BE2C (cell line): ENCODE results near the gene RBMS2.
"Not testable (repeated sequence)": the region's sequence is repeated elsewhere in the genome, so short reads cannot be mapped to it uniquely, and the experiment has no call there.

Experiments used
- DNase-seq: peaks from one replicate; pipeline ENCODE4 v3.0.0-alpha.2; 2020
- H3K27me3 ChIP-seq: fragments of 250-450 bp; sonication (Bioruptor Pico); 2 replicates; pipeline ENCODE4 v1.5.1; 2020; ENCODE audit warnings: mild to moderate bottlenecking
- H3K36me3 ChIP-seq: fragments of 250-450 bp; sonication (Bioruptor Pico); 2 replicates; pipeline ENCODE4 v1.5.1; 2020; ENCODE audit warnings: mild to moderate bottlenecking
- H3K4me1 ChIP-seq: fragments of 250-450 bp; sonication (Bioruptor Pico); 2 replicates; pipeline ENCODE4 v1.5.1; 2020
- H3K4me3 ChIP-seq: 2 replicates; pipeline ENCODE4 v1.5.1; 2011; ENCODE audit warnings: low read depth, low read length
- H3K9me3 ChIP-seq: fragments of 250-450 bp; sonication (Bioruptor Pico); 2 replicates; pipeline ENCODE4 v1.5.1; 2020
- TF ChIP-seq, protein P1 (sequence below): IDR thresholded peaks from 2 replicates; pipeline ENCODE4 v1.5.1; 2012; ENCODE audit warnings: mild to moderate bottlenecking, low read depth, low read length

Gene RBMS2

DNA sequence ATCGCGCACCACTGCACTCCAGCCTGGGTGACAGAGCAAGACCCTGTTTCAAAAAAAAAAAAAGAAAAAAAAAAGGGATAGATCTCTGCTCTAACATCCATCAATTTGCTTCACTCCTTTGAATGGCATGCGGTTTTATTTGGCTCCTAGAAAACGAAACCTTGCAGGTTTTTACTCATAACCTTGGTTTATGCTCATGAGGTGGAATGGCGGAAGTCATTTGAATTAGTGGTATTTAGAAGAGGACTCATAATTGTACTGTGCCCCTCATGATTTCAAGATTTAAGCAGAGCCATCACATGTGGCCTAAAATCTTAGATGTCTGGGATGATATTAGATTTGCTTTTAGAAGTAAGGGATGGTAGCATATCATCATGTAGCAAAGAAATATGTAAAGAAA, 29.4 kb downstream of the RBMS2 start:
- TF ChIP-seq, protein P1, sequence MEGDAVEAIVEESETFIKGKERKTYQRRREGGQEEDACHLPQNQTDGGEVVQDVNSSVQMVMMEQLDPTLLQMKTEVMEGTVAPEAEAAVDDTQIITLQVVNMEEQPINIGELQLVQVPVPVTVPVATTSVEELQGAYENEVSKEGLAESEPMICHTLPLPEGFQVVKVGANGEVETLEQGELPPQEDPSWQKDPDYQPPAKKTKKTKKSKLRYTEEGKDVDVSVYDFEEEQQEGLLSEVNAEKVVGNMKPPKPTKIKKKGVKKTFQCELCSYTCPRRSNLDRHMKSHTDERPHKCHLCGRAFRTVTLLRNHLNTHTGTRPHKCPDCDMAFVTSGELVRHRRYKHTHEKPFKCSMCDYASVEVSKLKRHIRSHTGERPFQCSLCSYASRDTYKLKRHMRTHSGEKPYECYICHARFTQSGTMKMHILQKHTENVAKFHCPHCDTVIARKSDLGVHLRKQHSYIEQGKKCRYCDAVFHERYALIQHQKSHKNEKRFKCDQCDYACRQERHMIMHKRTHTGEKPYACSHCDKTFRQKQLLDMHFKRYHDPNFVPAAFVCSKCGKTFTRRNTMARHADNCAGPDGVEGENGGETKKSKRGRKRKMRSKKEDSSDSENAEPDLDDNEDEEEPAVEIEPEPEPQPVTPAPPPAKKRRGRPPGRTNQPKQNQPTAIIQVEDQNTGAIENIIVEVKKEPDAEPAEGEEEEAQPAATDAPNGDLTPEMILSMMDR: no peak
- H3K4me3 ChIP-seq: no peak overlapping the region
- H3K27me3 ChIP-seq: no peaks in the 10 kb centered on the region
- H3K9me3 ChIP-seq: no peaks in the 10 kb centered on the region
- H3K36me3 ChIP-seq: no peaks in the 10 kb centered on the region
- H3K4me1 ChIP-seq: no peaks in the 10 kb centered on the region
- DNase-seq: no peak

DNA sequence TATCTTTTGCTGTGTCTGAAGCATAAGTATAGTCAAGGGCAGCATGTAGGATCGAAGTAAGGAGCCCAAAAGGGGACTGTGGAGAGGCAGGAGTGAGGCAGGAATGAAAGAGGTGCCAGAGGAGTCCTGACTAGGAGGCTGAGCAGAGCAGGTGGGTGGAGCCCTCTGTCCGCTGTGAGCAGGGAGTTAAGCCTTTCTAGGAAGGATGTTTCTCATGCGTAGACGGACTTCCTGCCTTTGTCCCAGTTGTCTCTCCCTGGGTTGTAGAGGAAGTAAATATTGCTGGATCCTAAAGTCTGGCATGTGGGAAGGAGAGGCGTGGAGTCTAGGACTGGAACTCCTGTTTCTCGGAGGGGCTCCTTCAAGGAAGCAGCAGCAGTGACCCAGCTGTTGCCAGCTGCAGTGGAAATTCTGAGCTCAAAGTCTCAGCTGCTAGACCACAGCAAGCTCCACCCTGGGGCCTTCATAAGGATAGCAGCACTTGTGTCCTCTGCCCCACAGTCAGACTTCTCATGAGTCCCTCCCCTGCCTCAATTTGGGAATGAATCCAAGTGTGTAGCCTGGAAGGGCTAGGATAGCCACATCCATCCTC, 44.0 kb downstream of the RBMS2 start:
- DNase-seq: no peak
- no peaks in the 10 kb centered on the region for H3K9me3 ChIP-seq
- H3K4me3 ChIP-seq: no peak overlapping the region
- H3K36me3 ChIP-seq: no peaks in the 10 kb centered on the region
- no peaks in the 10 kb centered on the region for H3K27me3 ChIP-seq
- no peaks in the 10 kb centered on the region for H3K4me1 ChIP-seq
- TF ChIP-seq, protein P1: no peak

DNA sequence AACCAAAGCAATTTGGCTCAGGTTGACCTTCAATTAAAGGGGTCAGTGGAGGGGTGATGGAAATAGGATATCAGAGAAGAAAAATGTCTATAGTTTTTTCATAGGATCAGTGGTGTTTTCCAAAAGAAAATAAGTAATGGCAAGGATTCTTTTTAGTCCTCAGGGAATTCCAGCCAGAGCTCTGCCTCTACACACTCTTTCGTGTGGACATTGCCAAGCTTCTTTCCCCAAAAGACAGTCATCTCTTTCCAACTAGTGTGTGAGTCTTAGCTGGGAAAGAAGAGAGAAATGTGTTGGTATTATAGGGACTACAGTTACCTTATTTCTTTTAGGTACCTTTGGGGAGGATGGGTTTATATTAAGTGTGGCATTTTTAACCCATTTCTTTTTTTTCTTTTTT, 46.5 kb downstream of the RBMS2 start:
- Histone ChIP-seq H3K9me3 (no peaks in the 10 kb centered on the region), H3K36me3 (no peaks in the 10 kb centered on the region), H3K27me3 (no peaks in the 10 kb centered on the region), H3K4me1 (no peaks in the 10 kb centered on the region), H3K4me3 (no peak overlapping the region)
- DNase-seq: no peak
- TF ChIP-seq, protein P1: no peak

DNA sequence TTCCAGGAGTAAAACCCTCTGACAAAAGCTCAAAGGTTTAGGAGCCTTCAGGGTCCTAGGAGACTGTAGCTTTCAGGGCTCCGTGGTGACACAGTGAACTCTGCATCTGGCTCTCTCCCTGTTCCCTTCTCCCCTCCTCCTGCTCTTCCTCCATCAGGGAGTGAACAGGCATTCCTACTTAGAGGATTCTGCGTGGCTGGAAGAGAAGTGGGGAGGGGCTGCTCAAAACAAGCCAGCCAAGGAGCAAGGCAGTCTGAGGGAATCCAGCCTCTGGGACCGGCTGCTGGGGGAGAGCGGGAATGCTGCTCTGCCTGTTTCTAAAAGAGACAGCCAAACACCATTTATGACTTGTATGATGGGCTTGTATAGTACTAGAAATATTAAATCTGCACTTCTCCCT, 49.5 kb downstream of the RBMS2 start:
- TF ChIP-seq, protein P1: no peak
- H3K27me3 ChIP-seq: no peaks in the 10 kb centered on the region

DNA sequence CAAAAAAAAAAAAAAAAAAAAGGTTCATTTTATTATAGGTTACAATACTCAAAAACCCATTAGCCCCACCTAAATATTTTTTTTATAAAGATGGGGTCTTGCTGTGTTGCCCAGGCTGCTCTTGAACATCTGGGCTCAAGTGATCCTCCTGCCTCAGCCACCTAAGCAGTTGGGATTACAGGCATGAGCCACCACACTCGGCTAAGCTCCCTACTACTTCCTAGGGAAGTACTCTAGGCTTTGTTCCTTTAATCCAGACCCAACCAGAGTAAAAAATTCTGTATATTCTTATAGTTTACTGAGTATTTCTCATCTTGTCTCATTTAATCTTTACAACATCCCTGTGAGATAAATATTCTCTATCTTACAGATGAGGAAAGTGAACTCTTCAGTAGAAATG, 50.7 kb downstream of the RBMS2 start:
- Histone ChIP-seq H3K4me3 (no peak overlapping the region), H3K9me3 (no peaks in the 10 kb centered on the region), H3K36me3 (no peaks in the 10 kb centered on the region), H3K4me1 (no peaks in the 10 kb centered on the region), H3K27me3 (no peaks in the 10 kb centered on the region)
- TF ChIP-seq, protein P1: no peak
- no peak for DNase-seq

More for the DNA sequence above, 49.5 kb downstream of the RBMS2 start:
- Histone ChIP-seq H3K9me3 (no peaks in the 10 kb centered on the region), H3K36me3 (no peaks in the 10 kb centered on the region), H3K4me3 (no peak overlapping the region), H3K4me1 (no peaks in the 10 kb centered on the region)
- DNase-seq: no peak

DNA sequence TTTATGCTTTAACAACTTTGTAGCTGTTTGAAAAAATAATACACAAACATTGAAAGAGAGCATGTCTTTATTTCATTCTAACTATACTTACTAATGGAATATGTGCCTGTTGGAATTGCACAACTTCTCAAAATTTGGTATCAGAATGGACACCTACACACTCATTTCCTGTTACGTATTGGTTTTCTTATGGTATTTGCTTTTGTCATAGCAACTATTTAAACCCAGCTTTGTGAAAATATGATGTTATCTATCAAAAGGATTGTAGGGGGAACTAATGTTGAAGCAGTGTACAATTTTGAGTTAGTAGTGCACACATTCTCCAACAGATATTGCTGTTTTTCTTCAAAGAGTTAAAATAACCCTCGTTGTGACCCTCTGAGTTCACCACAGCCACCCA, 52.6 kb downstream of the RBMS2 start:
- TF ChIP-seq, protein P1: no peak
- Histone ChIP-seq H3K4me3 (no peak overlapping the region), H3K4me1 (no peaks in the 10 kb centered on the region), H3K27me3 (no peaks in the 10 kb centered on the region), H3K36me3 (no peaks in the 10 kb centered on the region), H3K9me3 (no peaks in the 10 kb centered on the region)
- no peak for DNase-seq

DNA sequence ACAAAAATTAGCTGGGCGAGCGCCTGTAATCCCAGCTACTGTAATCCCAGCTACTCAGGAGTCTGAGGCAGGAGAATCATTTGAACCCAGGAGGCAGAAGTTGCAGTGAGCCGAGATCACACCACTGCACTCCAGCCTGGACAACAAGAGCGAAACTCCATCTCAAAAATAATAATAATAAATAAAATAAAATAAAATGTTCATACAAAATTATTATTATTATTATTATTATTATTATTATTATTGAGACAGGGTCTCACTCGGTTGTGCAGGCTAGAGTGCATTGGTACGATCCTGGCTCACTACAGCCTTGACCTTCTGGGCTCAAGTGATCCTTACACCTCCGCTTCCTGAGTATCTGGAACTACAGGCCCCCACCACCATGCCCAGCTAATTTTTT, 55.6 kb downstream of the RBMS2 start:
- H3K9me3 ChIP-seq, H3K27me3 ChIP-seq, H3K4me3 ChIP-seq, H3K4me1 ChIP-seq, DNase-seq, H3K36me3 ChIP-seq: not testable (repeated sequence)
